Kidney (tissue), 14 donors: ENCODE measurements around the gene ACTA2. TPM values are rescaled to one million over a fixed set of nuclear protein-coding genes. Genes with fewer than 3 reads are reported as not detected.

Experiments used
- DNase-seq, 5 donors: peaks; one replicate each; pipeline ENCODE4 v3.0.0-alpha.2; 2013 to 2020
- FAIRE-seq: peaks from 2 replicates; lab custom pipeline; 2012; peaks lifted over from hg19 to GRCh38; lab: Jason Lieb, UNC
- H3K27ac ChIP-seq, 2 donors: one replicate each; pipeline ENCODE4 v1.7.0; 2013; ENCODE audit warnings: low read depth in 2 of 2, low read length in 2 of 2, inconsistent platforms in 1 of 2
- H3K27me3 ChIP-seq: one replicate; pipeline ENCODE4 v1.7.1; 2013; ENCODE audit warnings: low read length, inconsistent platforms; ENCODE audit not compliant: control insufficient read depth, insufficient read depth
- H3K36me3 ChIP-seq, 3 donors: one replicate each; pipeline versions ENCODE4 v1.7.0 to v1.7.1; 2013; ENCODE audit warnings: low read length in 3 of 3, control low read depth in 1 of 3, inconsistent platforms in 1 of 3; ENCODE audit not compliant: insufficient read depth in 3 of 3, control insufficient read depth in 2 of 3
- H3K4me1 ChIP-seq, 3 donors: one replicate each; pipeline versions ENCODE4 v1.7.0 to v1.7.1; 2013; ENCODE audit warnings: low read length in 3 of 3, inconsistent platforms in 1 of 3, low read depth in 1 of 3; ENCODE audit not compliant: control insufficient read depth in 2 of 3, insufficient read depth in 2 of 3
- H3K4me3 ChIP-seq, 3 donors: one replicate each; pipeline versions ENCODE4 v1.7.0 to v1.8.1; 2013; ENCODE audit warnings: low read length in 3 of 3, control low read depth in 1 of 3, inconsistent platforms in 1 of 3
- H3K9ac ChIP-seq, 3 donors: one replicate each; pipeline versions ENCODE4 v1.7.0 to v1.7.1; 2013; ENCODE audit warnings: low read length in 3 of 3, control low read depth in 1 of 3, inconsistent platforms in 1 of 3
- H3K9me3 ChIP-seq, 3 donors: one replicate each; pipeline versions ENCODE4 v1.7.0 to v1.7.1; 2013; ENCODE audit warnings: low read length in 3 of 3, control low read depth in 1 of 3, inconsistent platforms in 1 of 3; ENCODE audit not compliant: control insufficient read depth in 2 of 3, insufficient read depth in 1 of 3
- intact Hi-C: fragments of 100-400 bp; cut with DNase I; formaldehyde crosslinking; loops from one replicate; pipeline ENCODE4 v1.11.1; 2022
- polyA plus RNA-seq: library from polyadenylated mRNA; stranded (reverse); fragments of 350-450 nt; fragmentation: Illumina TruSeq; extraction: RNeasy Lipid Tissue Mini Kit (QIAGEN cat#74804); gene quantifications from one replicate; pipeline ENCODE4 v1.2.3, GENCODE V29; 2014; ENCODE audit warnings: low read depth, low replicate concordance; ENCODE audit not compliant: insufficient read depth
- total RNA-seq: library from RNA; stranded (reverse); fragmentation: NEBNext Ultra II Directional; extraction: Animal tissue kit (Norgen Biotek cat#: 25700); gene quantifications from one replicate; pipeline ENCODE4 v1.2.1, GENCODE V29; 2021
- TF ChIP-seq, protein P1 (sequence below): IDR thresholded peaks from 3 replicates; pipeline ENCODE4 v1.5.1; 2012; ENCODE audit warnings: mild to moderate bottlenecking, moderate library complexity, borderline replicate concordance; ENCODE audit not compliant: insufficient read depth; ENCODE audit errors: extremely low read depth
- donor health status: control.
- donor health status: control.
- donor health status: control.
- donor health status: control.
- donor health status: control.
- donor health status: DM: yes; HTN: yes; CAD: no.
- donor health status: Normal renal cell carcinoma (clear cell type).

ACTA2 gene
- total and polyA plus RNA-seq, 2 donors from 2014 or later = 378 to 471 TPM

- intact Hi-C loops = no loop called here
- Histone ChIP-seq H3K4me1 (no peaks in the 10 kb centered on the region), H3K4me3 (no peak overlapping the region), H3K9ac (no peak overlapping the region), H3K9me3 (no peaks in the 10 kb centered on the region), H3K36me3 (no peaks in the 10 kb centered on the region), H3K27ac (no peak overlapping the region), H3K27me3 (no peaks in the 10 kb centered on the region)
- FAIRE-seq (no peak), DNase-seq (no peak)
- TF ChIP-seq, protein P1, sequence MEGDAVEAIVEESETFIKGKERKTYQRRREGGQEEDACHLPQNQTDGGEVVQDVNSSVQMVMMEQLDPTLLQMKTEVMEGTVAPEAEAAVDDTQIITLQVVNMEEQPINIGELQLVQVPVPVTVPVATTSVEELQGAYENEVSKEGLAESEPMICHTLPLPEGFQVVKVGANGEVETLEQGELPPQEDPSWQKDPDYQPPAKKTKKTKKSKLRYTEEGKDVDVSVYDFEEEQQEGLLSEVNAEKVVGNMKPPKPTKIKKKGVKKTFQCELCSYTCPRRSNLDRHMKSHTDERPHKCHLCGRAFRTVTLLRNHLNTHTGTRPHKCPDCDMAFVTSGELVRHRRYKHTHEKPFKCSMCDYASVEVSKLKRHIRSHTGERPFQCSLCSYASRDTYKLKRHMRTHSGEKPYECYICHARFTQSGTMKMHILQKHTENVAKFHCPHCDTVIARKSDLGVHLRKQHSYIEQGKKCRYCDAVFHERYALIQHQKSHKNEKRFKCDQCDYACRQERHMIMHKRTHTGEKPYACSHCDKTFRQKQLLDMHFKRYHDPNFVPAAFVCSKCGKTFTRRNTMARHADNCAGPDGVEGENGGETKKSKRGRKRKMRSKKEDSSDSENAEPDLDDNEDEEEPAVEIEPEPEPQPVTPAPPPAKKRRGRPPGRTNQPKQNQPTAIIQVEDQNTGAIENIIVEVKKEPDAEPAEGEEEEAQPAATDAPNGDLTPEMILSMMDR = no peak
Observed at GRCh38 chr10:88919041-88919440, 33.5 kb downstream of the ACTA2 start.

DNA sequence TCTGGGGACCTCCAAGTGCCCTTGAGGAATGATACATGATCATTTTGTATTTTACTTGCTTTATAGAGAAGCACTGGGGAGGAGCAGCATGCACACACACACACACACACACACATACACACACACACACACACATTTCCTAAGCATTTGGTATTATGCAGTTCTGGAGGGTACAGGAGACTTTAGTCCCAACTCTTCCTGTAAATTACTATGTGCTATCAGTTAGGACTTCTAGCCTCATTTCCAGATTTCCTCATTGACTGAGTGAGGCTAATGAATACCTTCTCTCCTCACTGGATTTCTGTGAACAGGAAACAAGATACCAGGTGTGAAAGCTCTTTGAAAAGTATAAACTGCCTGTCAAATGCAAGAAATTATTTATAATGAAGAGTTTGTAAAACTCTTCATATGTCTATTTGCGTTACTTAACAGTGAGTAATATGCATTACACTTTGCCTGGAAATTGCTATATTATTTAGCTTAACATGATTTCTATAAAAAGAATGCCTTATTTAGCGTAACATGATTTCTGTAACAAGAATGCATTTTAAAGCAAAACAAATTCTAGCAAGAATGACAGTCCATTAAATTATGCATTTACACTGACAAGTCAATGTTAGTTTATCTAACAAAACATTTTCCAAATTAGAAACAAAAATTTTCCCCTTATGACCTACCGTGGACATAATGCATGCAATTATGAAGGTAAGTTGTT is 34.2 kb downstream of the ACTA2 start:
- DNase-seq (no peak), FAIRE-seq (no peak)
- Histone ChIP-seq H3K27me3 (no peaks in the 10 kb centered on the region), H3K4me1 (no peaks in the 10 kb centered on the region), H3K9me3 (no peaks in the 10 kb centered on the region), H3K4me3 (no peak overlapping the region), H3K27ac (no peak overlapping the region), H3K36me3 (no peaks in the 10 kb centered on the region), H3K9ac (no peak overlapping the region)
- intact Hi-C loops = no loop called here
- TF ChIP-seq, protein P1 = no peak

DNA sequence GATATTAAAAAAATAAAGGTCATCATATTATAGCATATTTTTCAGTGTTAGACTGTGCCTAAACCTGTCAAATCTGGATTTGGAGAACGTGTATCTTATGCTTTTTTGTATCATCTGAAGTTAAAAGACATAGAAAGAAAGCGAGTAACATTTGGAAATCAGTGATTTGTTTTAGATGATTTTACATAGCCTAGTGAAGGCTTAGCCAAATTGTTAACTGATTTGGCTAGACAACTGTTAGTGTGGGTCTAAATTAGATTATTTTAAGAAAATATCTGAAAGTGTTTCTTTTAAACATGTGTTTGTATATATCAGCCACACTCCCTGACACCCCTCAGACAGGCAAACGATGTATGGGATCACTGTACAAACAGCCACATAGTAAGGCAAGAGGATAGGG is 35.6 kb downstream of the ACTA2 start:
- TF ChIP-seq, protein P1 = no peak
- Histone ChIP-seq H3K36me3 (no peaks in the 10 kb centered on the region), H3K9ac (no peak overlapping the region), H3K27ac (no peak overlapping the region), H3K4me3 (no peak overlapping the region), H3K4me1 (no peaks in the 10 kb centered on the region), H3K27me3 (no peaks in the 10 kb centered on the region), H3K9me3 (no peaks in the 10 kb centered on the region)
- FAIRE-seq (no peak), DNase-seq (no peak)
- intact Hi-C loops = no loop called here

GRCh38 chr10:88916231-88916630 is 36.3 kb downstream of the ACTA2 start:
- Histone ChIP-seq H3K9me3 (no peaks in the 10 kb centered on the region), H3K36me3 (no peaks in the 10 kb centered on the region), H3K9ac (no peak overlapping the region), H3K27me3 (no peaks in the 10 kb centered on the region), H3K27ac (no peak overlapping the region), H3K4me1 (no peaks in the 10 kb centered on the region), H3K4me3 (no peak overlapping the region)
- TF ChIP-seq, protein P1 = no peak
- FAIRE-seq (no peak), DNase-seq (no peak)
- intact Hi-C loops = no loop called here
